H1 (cell line): ENCODE measurements around the gene MCF2L2. TPM values are rescaled to one million over a fixed set of nuclear protein-coding genes. Genes with fewer than 3 reads are reported as not detected.

Experiments
- CTCF ChIA-PET: fragments of 300-600 bp; sonication (Branson Sonifier 250); formaldehyde crosslinking; loops from one replicate; lab custom pipeline; 2021; ENCODE audit not compliant: partially characterized antibody; lab: Charles Lee
- POLR2A ChIA-PET: fragments of 300-600 bp; sonication (Branson Sonifier 250); formaldehyde crosslinking; loops from one replicate; lab custom pipeline; 2021; ENCODE audit warnings: inconsistent platforms; ENCODE audit not compliant: partially characterized antibody; lab: Charles Lee
- DNase-seq, 2 experiments: peaks; one replicate each; pipeline versions ENCODE4 v3.0.0 to v3.0.0-alpha.2; 2010 to 2022; ENCODE audit warnings: low spot score in 2 of 2, low read depth in 1 of 2, mixed read lengths in 1 of 2
- FAIRE-seq: peaks from 2 replicates; lab custom pipeline; 2011; peaks lifted over from hg19 to GRCh38; lab: Jason Lieb, UNC
- H2AFZ ChIP-seq: 2 replicates; pipeline ENCODE4 v1.8.1; 2012; ENCODE audit warnings: low read length, inconsistent platforms
- H2AK5ac ChIP-seq: 2 replicates; pipeline ENCODE4 v1.6.1; 2013; ENCODE audit warnings: low read depth, low read length
- H2BK120ac ChIP-seq: replicated peaks from 2 replicates; pipeline ENCODE3; 2013; ENCODE audit warnings: low read depth, low read length, inconsistent platforms
- H2BK12ac ChIP-seq: 2 replicates; pipeline ENCODE4 v1.6.1; 2013; ENCODE audit warnings: low read depth, low read length
- H2BK15ac ChIP-seq: 2 replicates; pipeline ENCODE4 v1.6.1; 2013; ENCODE audit warnings: low read length
- H2BK20ac ChIP-seq: 2 replicates; pipeline ENCODE4 v1.6.1; 2013; ENCODE audit warnings: low read length
- H2BK5ac ChIP-seq: 2 replicates; pipeline ENCODE4 v1.6.1; 2013; ENCODE audit warnings: low read depth, low read length
- H3K14ac ChIP-seq: 2 replicates; pipeline ENCODE4 v1.6.1; 2013; ENCODE audit warnings: inconsistent platforms; ENCODE audit not compliant: insufficient read length
- H3K18ac ChIP-seq: 2 replicates; pipeline ENCODE4 v1.6.1; 2013; ENCODE audit warnings: low read length; ENCODE audit errors: extremely low read depth
- H3K23ac ChIP-seq: 2 replicates; pipeline ENCODE4 v1.6.1; 2013; ENCODE audit warnings: inconsistent platforms; ENCODE audit not compliant: insufficient read length
- H3K23me2 ChIP-seq: 2 replicates; pipeline ENCODE4 v1.6.1; 2013; ENCODE audit warnings: low read depth, low read length
- H3K27ac ChIP-seq: 2 replicates; pipeline ENCODE4 v1.6.1; 2011; ENCODE audit warnings: low read depth, low read length, inconsistent platforms
- H3K27me3 ChIP-seq, 4 experiments: replicated peaks in 1 of 4; 1 replicate in 1 of 4; 2 replicates in 3 of 4; pipeline versions ENCODE4 v1.6.1 to v1.8.1; 2011 to 2013; ENCODE audit warnings: low read length in 3 of 4, mild to moderate bottlenecking in 3 of 4, inconsistent platforms in 2 of 4, mixed read lengths in 2 of 4, moderate library complexity in 1 of 4; ENCODE audit not compliant: control insufficient read depth in 3 of 4, insufficient read depth in 3 of 4; ENCODE audit errors: extremely low read depth in 1 of 4
- H3K36me3 ChIP-seq, 4 experiments: 2 replicates each; pipeline versions ENCODE4 v1.6.1 to v1.8.1; 2011 to 2013; ENCODE audit warnings: mild to moderate bottlenecking in 4 of 4, low read length in 3 of 4, moderate library complexity in 2 of 4, control low read depth in 1 of 4, inconsistent platforms in 1 of 4; ENCODE audit not compliant: insufficient read depth in 4 of 4, control insufficient read depth in 2 of 4
- H3K4ac ChIP-seq: replicated peaks from 2 replicates; pipeline ENCODE3; 2013; ENCODE audit warnings: low read length, low read depth, mixed read lengths, inconsistent platforms; ENCODE audit not compliant: insufficient read length
- H3K4me1 ChIP-seq, 4 experiments: replicated peaks in 1 of 4; 1 replicate in 1 of 4; 2 replicates in 3 of 4; pipeline versions ENCODE4 v1.6.1 to v1.8.1; 2011 to 2013; ENCODE audit warnings: low read length in 3 of 4, inconsistent platforms in 2 of 4, mixed read lengths in 1 of 4; ENCODE audit not compliant: insufficient read depth in 4 of 4, control insufficient read depth in 3 of 4
- H3K4me2 ChIP-seq, 2 experiments: 2 replicates each; pipeline versions ENCODE4 v1.6.1 to v1.8.1; 2011 to 2013; ENCODE audit warnings: low read depth in 2 of 2, low read length in 2 of 2, control low read depth in 1 of 2, inconsistent platforms in 1 of 2, mild to moderate bottlenecking in 1 of 2; ENCODE audit not compliant: insufficient read depth in 1 of 2
- H3K4me3 ChIP-seq, 4 experiments: fragments of 200-600, 300-600 bp in 1 of 4; sonication (generic), shearing (Covaris generic), sonication (Bioruptor Twin) in 1 of 4; 2 replicates each; pipeline versions ENCODE4 v1.5.1 to v1.8.1; 2011 to 2016; ENCODE audit warnings: low read length in 4 of 4, low read depth in 3 of 4, control low read depth in 2 of 4, inconsistent platforms in 2 of 4, mild to moderate bottlenecking in 2 of 4, mixed read lengths in 1 of 4, moderate library complexity in 1 of 4; ENCODE audit not compliant: insufficient read depth in 2 of 4; ENCODE audit errors: extremely low read depth in 1 of 4
- H3K56ac ChIP-seq: replicated peaks from 2 replicates; pipeline ENCODE3; 2013; ENCODE audit warnings: low read depth, mild to moderate bottlenecking, mixed read lengths, low read length, inconsistent platforms; ENCODE audit not compliant: insufficient read length
- H3K79me1 ChIP-seq: 2 replicates; pipeline ENCODE4 v1.6.1; 2013; ENCODE audit warnings: low read depth, low read length, control low read depth
- H3K79me2 ChIP-seq, 2 experiments: 2 replicates each; pipeline versions ENCODE4 v1.6.1 to v1.8.1; 2012 to 2013; ENCODE audit warnings: low read length in 2 of 2, mild to moderate bottlenecking in 2 of 2, inconsistent platforms in 1 of 2; ENCODE audit not compliant: insufficient read depth in 2 of 2, control insufficient read depth in 1 of 2
- H3K9ac ChIP-seq, 4 experiments: replicated peaks in 1 of 4; 1 replicate in 1 of 4; 2 replicates in 3 of 4; pipeline versions ENCODE4 v1.6.1 to v1.8.1; 2011 to 2013; ENCODE audit warnings: low read depth in 3 of 4, low read length in 3 of 4, control low read depth in 2 of 4, mild to moderate bottlenecking in 2 of 4, moderate library complexity in 2 of 4, inconsistent platforms in 1 of 4; ENCODE audit errors: extremely low read depth in 1 of 4
- H3K9me3 ChIP-seq, 2 experiments: 2 replicates each; pipeline versions ENCODE4 v1.6.1 to v1.8.1; 2012 to 2013; ENCODE audit warnings: mild to moderate bottlenecking in 2 of 2, moderate library complexity in 2 of 2, control low read depth in 1 of 2, inconsistent platforms in 1 of 2, low read depth in 1 of 2, low read length in 1 of 2, mixed read lengths in 1 of 2; ENCODE audit not compliant: insufficient read depth in 2 of 2
- H4K20me1 ChIP-seq, 2 experiments: replicated peaks in 1 of 2; 2 replicates each; pipeline versions ENCODE3 to v1.8.1; 2011 to 2013; ENCODE audit warnings: inconsistent platforms in 2 of 2, low read length in 2 of 2, mild to moderate bottlenecking in 1 of 2; ENCODE audit not compliant: insufficient read depth in 2 of 2, control insufficient read depth in 1 of 2
- H4K5ac ChIP-seq: 2 replicates; pipeline ENCODE4 v1.6.1; 2013; ENCODE audit warnings: low read length, low read depth, mixed read lengths, inconsistent platforms; ENCODE audit not compliant: insufficient read length
- H4K8ac ChIP-seq: 2 replicates; pipeline ENCODE4 v1.8.0; 2013; ENCODE audit warnings: mild to moderate bottlenecking, moderate library complexity, low read length, inconsistent platforms; ENCODE audit not compliant: insufficient read depth; ENCODE audit errors: extremely low read depth
- H4K91ac ChIP-seq: replicated peaks from 2 replicates; pipeline ENCODE3; 2013; ENCODE audit warnings: low read length, mixed read lengths, inconsistent platforms; ENCODE audit not compliant: insufficient read length
- CBX8 ChIP-seq: fragments of 300-800, 300-1000 bp; sonication (generic); IDR thresholded peaks from 2 replicates; pipeline ENCODE4 v1.7.1; 2016; ENCODE audit warnings: low read depth, low read length, borderline replicate concordance
- CEBPB ChIP-seq: IDR thresholded peaks from 2 replicates; pipeline ENCODE4 v1.6.1; 2012; ENCODE audit warnings: low read depth, low read length
- EGR1 ChIP-seq: IDR thresholded peaks from 2 replicates; pipeline ENCODE4 v1.6.1; 2011; ENCODE audit warnings: low read depth, low read length, borderline replicate concordance
- GABPA ChIP-seq: IDR thresholded peaks from 2 replicates; pipeline ENCODE4 v1.6.1; 2011; ENCODE audit warnings: mild to moderate bottlenecking, low read length, moderate library complexity, borderline replicate concordance; ENCODE audit not compliant: insufficient read depth
- SIX5 ChIP-seq: IDR thresholded peaks from 2 replicates; pipeline ENCODE4 v1.6.1; 2011; ENCODE audit warnings: mild to moderate bottlenecking, low read depth, low read length
- SUZ12 ChIP-seq: fragments of 200-600 bp; sonication (generic); IDR thresholded peaks from 2 replicates; pipeline ENCODE4 v1.6.1; 2012; ENCODE audit warnings: mild to moderate bottlenecking, inconsistent platforms, low read length, moderate library complexity, mixed read lengths
- TEAD4 ChIP-seq: IDR thresholded peaks from 2 replicates; pipeline ENCODE4 v1.6.1; 2012; ENCODE audit warnings: low read depth, low read length, inconsistent platforms, mixed read lengths
- WGBS, 2 experiments: shearing (Covaris generic) in 1 of 2; methylation state at CpG; one replicate each; pipeline versions ENCODE4 v1.1.6 to v1.1.7; 2013 to 2015; ENCODE audit warnings: low lambda C conversion rate in 2 of 2, mixed read lengths in 2 of 2, inconsistent platforms in 1 of 2, low coverage in 1 of 2, missing lambda C conversion rate in 1 of 2; ENCODE audit not compliant: insufficient replicate concordance in 2 of 2, insufficient coverage in 1 of 2, insufficient read length in 1 of 2; ENCODE audit errors: extremely low coverage in 1 of 2, missing lambda C conversion rate in 1 of 2; 5-methylcytosine and 5-hydroxymethylcytosine counted together
- polyA plus RNA-seq, 7 experiments: library from polyadenylated mRNA; depleted of rRNA in 3 of 7; stranded (reverse) in 5 of 7; unstranded in 2 of 7; fragments of >200 nt in 5 of 7; fragments of 200-250 nt in 2 of 7; gene quantifications; 1 replicate in 5 of 7; 2 replicates in 1 of 7; 4 replicates in 1 of 7; pipeline versions ENCODE4 v1.2.1 to v1.2.3, GENCODE V29; 2011 to 2013; ENCODE audit warnings: missing spikeins in 2 of 7, mixed read lengths in 2 of 7
- total RNA-seq: library from RNA; stranded (reverse); fragmentation: NEBNext Ultra II Directional; extraction: Animal tissue kit (Norgen Biotek cat#: 25700); gene quantifications from 2 replicates; pipeline ENCODE4 v1.2.1, GENCODE V29; 2021

The MCF2L2 gene
- total and polyA plus RNA-seq, 2 of the 8 experiments (the other 6 are each of a cell fraction or from before 2014, with no cell fraction given): 4.1 to 13.7 TPM

DNA sequence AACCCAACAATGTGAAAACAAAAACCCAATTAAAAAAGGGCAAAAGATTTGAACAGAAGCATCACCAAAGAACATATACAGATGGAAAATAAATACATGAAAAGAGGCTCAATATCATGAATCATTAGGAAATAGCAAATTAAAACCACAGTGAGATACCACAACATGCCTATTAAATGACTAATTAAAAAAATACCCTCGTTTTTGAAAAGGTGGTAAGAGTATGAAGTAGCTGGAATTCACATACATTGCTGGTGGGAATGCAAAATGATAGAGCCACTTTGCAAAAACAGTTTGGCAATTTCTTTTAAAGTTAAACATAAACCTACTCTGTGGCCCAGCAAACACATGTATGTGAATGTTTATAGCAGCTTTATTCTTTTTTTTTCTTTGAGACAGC is 99.6 kb downstream of the MCF2L2 start:
- no peak overlapping the region for H3K9ac ChIP-seq
- H3K4me3 ChIP-seq: no peak overlapping the region
- no peaks in the 10 kb centered on the region for H3K36me3 ChIP-seq
- H3K27me3 ChIP-seq: no peaks in the 10 kb centered on the region
- no peak overlapping the region for H3K14ac ChIP-seq
- TF ChIP-seq GABPA: no peak
- no peak for TF ChIP-seq SIX5
- no peak for TF ChIP-seq SUZ12
- TF ChIP-seq TEAD4: no peak
- TF ChIP-seq EGR1: no peak
- no peak for TF ChIP-seq CEBPB
- no peak for TF ChIP-seq CBX8
- H3K79me2 ChIP-seq: no peaks in the 10 kb centered on the region
- H3K27ac ChIP-seq: no peak overlapping the region
- CTCF ChIA-PET: interaction anchor here (0.5 to 0.6 kb wide), 2 partner anchors 25 to 296 kb away, joined by 3 read pairs; no protein-coding TSS in a partner anchor
- no peak overlapping the region for H2AK5ac ChIP-seq
- H3K4me2 ChIP-seq: no peak overlapping the region
- DNase-seq (no peak), FAIRE-seq (no peak)
- H4K91ac ChIP-seq: no peak overlapping the region
- H3K9me3 ChIP-seq: no peaks in the 10 kb centered on the region
- no peak overlapping the region for H2BK5ac ChIP-seq
- H3K23ac ChIP-seq: no peak overlapping the region
- no peak overlapping the region for H2BK15ac ChIP-seq
- POLR2A ChIA-PET: no interaction called here
- H3K4ac ChIP-seq: no peak overlapping the region
- no peak overlapping the region for H3K18ac ChIP-seq
- H2BK120ac ChIP-seq: no peak overlapping the region
- no peaks in the 10 kb centered on the region for H3K79me1 ChIP-seq
- no peak overlapping the region for H4K8ac ChIP-seq
- H3K23me2 ChIP-seq: no peaks in the 10 kb centered on the region
- H2BK20ac ChIP-seq: no peak overlapping the region
- no peak overlapping the region for H3K56ac ChIP-seq
- H2AFZ ChIP-seq: no peak overlapping the region
- 76% methylated on average over 1 of the region's 1 CpG; no CpG with 5 or more reads in 1 of the 2 experiments for WGBS, 2 experiments
- H4K5ac ChIP-seq: no peak overlapping the region
- H3K4me1 ChIP-seq: peaks cover 2 to 11% (median 7%) of the 10 kb centered on the region in 4 experiments; a peak in 4 of 7 replicates
- H4K20me1 ChIP-seq: no peaks in the 10 kb centered on the region
- no peak overlapping the region for H2BK12ac ChIP-seq
